PFSK-1 (cell line): ENCODE data around the gene TRERF1.

Experiments used
- POLR2AphosphoS5 ChIP-seq: IDR thresholded peaks from 2 replicates; pipeline ENCODE4 v1.6.1; 2012; ENCODE audit warnings: low read depth, mild to moderate bottlenecking, control low read depth, low read length, moderate library complexity
- SIN3A ChIP-seq: IDR thresholded peaks from 2 replicates; pipeline ENCODE4 v1.6.1; 2012; ENCODE audit warnings: mild to moderate bottlenecking, low read length, moderate library complexity, borderline replicate concordance; ENCODE audit not compliant: insufficient read depth
- TAF1 ChIP-seq: IDR thresholded peaks from 2 replicates; pipeline ENCODE4 v1.6.1; 2012; ENCODE audit warnings: low read length, control low read depth, borderline replicate concordance; ENCODE audit not compliant: insufficient read depth
- TF ChIP-seq, protein P1 (sequence below), 2 experiments: IDR thresholded peaks; 2 replicates each; pipeline versions ENCODE4 v1.6.1 to v1.8.0; 2011 to 2012; ENCODE audit warnings: low read depth in 2 of 2, low read length in 2 of 2, control low read depth in 1 of 2, inconsistent platforms in 1 of 2, mild to moderate bottlenecking in 1 of 2, moderate library complexity in 1 of 2; ENCODE audit not compliant: insufficient read depth in 1 of 2

DNA sequence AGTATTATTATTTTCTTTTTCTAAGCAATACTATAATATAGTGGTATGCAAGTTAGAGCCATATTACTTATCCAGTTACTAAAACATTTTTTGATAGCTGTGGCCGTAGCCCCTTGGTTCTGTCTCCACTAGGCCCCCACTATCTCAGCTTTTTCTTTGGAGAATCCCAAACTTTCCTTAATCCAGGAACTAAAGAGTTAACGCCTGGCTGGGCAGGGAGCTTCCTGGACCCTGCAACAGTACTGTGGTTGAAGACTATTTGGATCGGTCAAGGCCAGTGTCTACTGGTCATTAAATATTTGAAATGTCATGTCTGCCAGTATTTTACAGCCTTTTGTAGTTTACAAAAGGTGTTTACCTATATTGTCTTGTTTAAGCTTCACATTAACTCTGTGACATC lies 20.0 kb upstream of the TRERF1 start:
- no peak for TF ChIP-seq SIN3A
- TF ChIP-seq TAF1 = no peak
- TF ChIP-seq, protein P1, sequence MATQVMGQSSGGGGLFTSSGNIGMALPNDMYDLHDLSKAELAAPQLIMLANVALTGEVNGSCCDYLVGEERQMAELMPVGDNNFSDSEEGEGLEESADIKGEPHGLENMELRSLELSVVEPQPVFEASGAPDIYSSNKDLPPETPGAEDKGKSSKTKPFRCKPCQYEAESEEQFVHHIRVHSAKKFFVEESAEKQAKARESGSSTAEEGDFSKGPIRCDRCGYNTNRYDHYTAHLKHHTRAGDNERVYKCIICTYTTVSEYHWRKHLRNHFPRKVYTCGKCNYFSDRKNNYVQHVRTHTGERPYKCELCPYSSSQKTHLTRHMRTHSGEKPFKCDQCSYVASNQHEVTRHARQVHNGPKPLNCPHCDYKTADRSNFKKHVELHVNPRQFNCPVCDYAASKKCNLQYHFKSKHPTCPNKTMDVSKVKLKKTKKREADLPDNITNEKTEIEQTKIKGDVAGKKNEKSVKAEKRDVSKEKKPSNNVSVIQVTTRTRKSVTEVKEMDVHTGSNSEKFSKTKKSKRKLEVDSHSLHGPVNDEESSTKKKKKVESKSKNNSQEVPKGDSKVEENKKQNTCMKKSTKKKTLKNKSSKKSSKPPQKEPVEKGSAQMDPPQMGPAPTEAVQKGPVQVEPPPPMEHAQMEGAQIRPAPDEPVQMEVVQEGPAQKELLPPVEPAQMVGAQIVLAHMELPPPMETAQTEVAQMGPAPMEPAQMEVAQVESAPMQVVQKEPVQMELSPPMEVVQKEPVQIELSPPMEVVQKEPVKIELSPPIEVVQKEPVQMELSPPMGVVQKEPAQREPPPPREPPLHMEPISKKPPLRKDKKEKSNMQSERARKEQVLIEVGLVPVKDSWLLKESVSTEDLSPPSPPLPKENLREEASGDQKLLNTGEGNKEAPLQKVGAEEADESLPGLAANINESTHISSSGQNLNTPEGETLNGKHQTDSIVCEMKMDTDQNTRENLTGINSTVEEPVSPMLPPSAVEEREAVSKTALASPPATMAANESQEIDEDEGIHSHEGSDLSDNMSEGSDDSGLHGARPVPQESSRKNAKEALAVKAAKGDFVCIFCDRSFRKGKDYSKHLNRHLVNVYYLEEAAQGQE (IDR thresholded peaks at IDR 0.05; ENCODE audit: insufficient read depth in 1 of 2, low read depth in 2 of 2, low read length in 2 of 2) = no peak
- TF ChIP-seq POLR2AphosphoS5 = no peak
